Central memory CD4-positive, alpha-beta T cell (primary cell): ENCODE data around the gene RNF121.

Experiments
- DNase-seq: peaks from one replicate; pipeline ENCODE4 v3.0.0; 2022

The RNF121 gene

GRCh38 chr11:72039031-72039855 is 110.4 kb downstream of the RNF121 start:
- DNase-seq = no peak

- no peak for DNase-seq
These were observed 111.1 kb downstream of the RNF121 start for GRCh38 chr11:72039856-72040401.

GRCh38 chr11:72040491-72041363 is 111.9 kb downstream of the RNF121 start:
- peak; percentile 85 for DNase-seq

- DNase-seq = peak; percentile 48
These were observed 112.7 kb downstream of the RNF121 start for GRCh38 chr11:72041364-72042063.

DNA sequence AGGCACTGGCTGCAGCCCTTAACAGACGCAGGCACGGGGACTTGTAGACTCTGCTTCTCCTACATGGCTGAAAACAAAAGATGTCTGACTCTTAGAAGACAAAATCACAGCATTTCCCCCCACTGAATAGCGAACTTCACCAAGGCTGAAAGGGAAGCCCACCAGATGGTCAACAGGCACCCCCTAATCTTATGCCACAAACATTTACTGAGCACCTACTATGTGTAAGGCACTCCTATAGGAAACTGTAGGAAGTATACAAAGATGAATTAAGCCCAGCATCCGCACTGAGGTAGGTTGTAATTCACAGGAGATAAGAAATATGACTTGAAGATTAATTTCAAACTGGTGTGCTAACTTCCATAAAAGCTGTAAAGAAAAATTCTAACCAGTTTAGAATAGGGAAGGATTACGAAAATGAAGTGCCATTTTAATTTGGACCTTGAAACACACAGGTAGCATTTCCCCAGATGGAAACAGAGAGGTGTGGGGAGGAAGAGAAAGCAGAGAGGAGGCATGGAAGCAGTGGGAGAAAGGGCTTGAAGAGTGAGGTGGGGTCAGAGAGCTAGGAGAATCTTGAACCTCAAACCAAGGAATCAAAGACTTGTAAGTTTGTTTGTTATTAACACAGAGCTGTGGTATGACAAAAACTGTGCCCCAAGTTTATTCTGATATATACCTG is 113.4 kb downstream of the RNF121 start:
- no peak for DNase-seq

- DNase-seq = no peak
These were observed 117.0 kb downstream of the RNF121 start for GRCh38 chr11:72045849-72046248.
